ENCODE measurements around the gene NKAIN2. TPM values are rescaled to one million over a fixed set of nuclear protein-coding genes. Genes with fewer than 3 reads are reported as not detected.
"Not testable (repeated sequence)": the region's sequence is repeated elsewhere in the genome, so short reads cannot be mapped to it uniquely, and the experiment has no call there.

NKAIN2 gene
- total RNA-seq, 2 experiments from 2014 or later: not detected

GRCh38 chr6:124438546-124439065, 634.9 kb downstream of the NKAIN2 start:
- H3K36me3 Mint-ChIP-seq: no peaks in the 10 kb centered on the region
- DNase-seq (no peak), ATAC-seq (no peak)
- no peak overlapping the region for H3K27ac Mint-ChIP-seq
- H3K27me3 Mint-ChIP-seq: no peaks in the 10 kb centered on the region
- no peak overlapping the region for H3K4me3 Mint-ChIP-seq
- CTCF ChIA-PET: no interaction called here
- H3K9me3 Mint-ChIP-seq (ENCODE audit: low read depth): peaks cover 4% of the 10 kb centered on the region
- no peaks in the 10 kb centered on the region for H3K4me1 Mint-ChIP-seq

GRCh38 chr6:124441450-124441849, 637.8 kb downstream of the NKAIN2 start:
- no peaks in the 10 kb centered on the region for H3K36me3 Mint-ChIP-seq
- ATAC-seq: no peak
- no peak for DNase-seq
- CTCF ChIA-PET: no interaction called here
- no peaks in the 10 kb centered on the region for H3K4me1 Mint-ChIP-seq
- no peaks in the 10 kb centered on the region for H3K27me3 Mint-ChIP-seq
- H3K4me3 Mint-ChIP-seq: no peak overlapping the region
- H3K9me3 Mint-ChIP-seq (ENCODE audit: low read depth): peaks cover 4% of the 10 kb centered on the region
- H3K27ac Mint-ChIP-seq: no peak overlapping the region

- ATAC-seq (no peak), DNase-seq (no peak)
- CTCF ChIA-PET: no interaction called here
- no peaks in the 10 kb centered on the region for H3K4me1 Mint-ChIP-seq
- H3K4me3 Mint-ChIP-seq: no peak overlapping the region
- H3K9me3 Mint-ChIP-seq (ENCODE audit: low read depth): peaks cover 4% of the 10 kb centered on the region
- H3K27ac Mint-ChIP-seq: no peak overlapping the region
- H3K27me3 Mint-ChIP-seq: no peaks in the 10 kb centered on the region
- H3K36me3 Mint-ChIP-seq: no peaks in the 10 kb centered on the region
Measured at GRCh38 chr6:124443541-124443940, 639.9 kb downstream of the NKAIN2 start.

- Mint-ChIP-seq H3K4me1 (no peaks in the 10 kb centered on the region), H3K9me3 (ENCODE audit: low read depth) (no peaks in the 10 kb centered on the region), H3K4me3 (no peak overlapping the region), H3K36me3 (no peaks in the 10 kb centered on the region), H3K27ac (no peak overlapping the region), H3K27me3 (no peaks in the 10 kb centered on the region)
- ATAC-seq (no peak), DNase-seq (no peak)
- CTCF ChIA-PET: no interaction called here
Measured at GRCh38 chr6:124445581-124445980, 641.9 kb downstream of the NKAIN2 start.

GRCh38 chr6:124446961-124447360, 643.3 kb downstream of the NKAIN2 start:
- no peaks in the 10 kb centered on the region for H3K4me1 Mint-ChIP-seq
- ATAC-seq (no peak), DNase-seq (no peak)
- CTCF ChIA-PET: no interaction called here
- H3K27me3 Mint-ChIP-seq: no peaks in the 10 kb centered on the region
- H3K4me3 Mint-ChIP-seq: no peak overlapping the region
- H3K36me3 Mint-ChIP-seq: no peaks in the 10 kb centered on the region
- no peaks in the 10 kb centered on the region for H3K9me3 Mint-ChIP-seq (ENCODE audit: low read depth)
- no peak overlapping the region for H3K27ac Mint-ChIP-seq

GRCh38 chr6:124459268-124459667, 655.6 kb downstream of the NKAIN2 start:
- CTCF ChIA-PET: no interaction called here
- Mint-ChIP-seq H3K9me3 (ENCODE audit: low read depth) (peaks cover 2% of the 10 kb centered on the region), H3K4me3 (no peak overlapping the region), H3K4me1 (no peaks in the 10 kb centered on the region), H3K27ac (no peak overlapping the region), H3K36me3 (no peaks in the 10 kb centered on the region), H3K27me3 (no peaks in the 10 kb centered on the region)
- DNase-seq: no peak
- ATAC-seq: no peak

GRCh38 chr6:124462750-124463149, 659.1 kb downstream of the NKAIN2 start:
- Mint-ChIP-seq H3K36me3 (no peaks in the 10 kb centered on the region), H3K9me3 (ENCODE audit: low read depth) (peaks cover 2% of the 10 kb centered on the region), H3K27me3 (no peaks in the 10 kb centered on the region), H3K4me1 (no peaks in the 10 kb centered on the region), H3K27ac (no peak overlapping the region), H3K4me3 (no peak overlapping the region)
- CTCF ChIA-PET: no interaction called here
- DNase-seq: no peak
- no peak for ATAC-seq

- no peak for ATAC-seq
- no peaks in the 10 kb centered on the region for H3K4me1 Mint-ChIP-seq
- no peaks in the 10 kb centered on the region for H3K27me3 Mint-ChIP-seq
- H3K27ac Mint-ChIP-seq: no peak overlapping the region
- peaks cover 2% of the 10 kb centered on the region for H3K9me3 Mint-ChIP-seq (ENCODE audit: low read depth)
- no peak for DNase-seq
- no peak overlapping the region for H3K4me3 Mint-ChIP-seq
- CTCF ChIA-PET: no interaction called here
- H3K36me3 Mint-ChIP-seq: no peaks in the 10 kb centered on the region
Measured at GRCh38 chr6:124463271-124463670, 659.6 kb downstream of the NKAIN2 start.

GRCh38 chr6:124464600-124464999, 660.9 kb downstream of the NKAIN2 start:
- H3K27me3 Mint-ChIP-seq; H3K4me3 Mint-ChIP-seq; H3K4me1 Mint-ChIP-seq; DNase-seq; H3K9me3 Mint-ChIP-seq (ENCODE audit: low read depth); H3K36me3 Mint-ChIP-seq; ATAC-seq; CTCF ChIA-PET; H3K27ac Mint-ChIP-seq: not testable (repeated sequence)

- Mint-ChIP-seq H3K9me3 (ENCODE audit: low read depth) (peaks cover 2% of the 10 kb centered on the region), H3K4me3 (no peak overlapping the region), H3K4me1 (no peaks in the 10 kb centered on the region), H3K27me3 (no peaks in the 10 kb centered on the region), H3K27ac (no peak overlapping the region), H3K36me3 (no peaks in the 10 kb centered on the region)
- ATAC-seq (no peak), DNase-seq (no peak)
- CTCF ChIA-PET: interaction anchor here (0.8 kb wide), 1 partner anchor 460 kb away, joined by 4 read pairs; no protein-coding TSS in a partner anchor
Measured at GRCh38 chr6:124466949-124467348, 663.3 kb downstream of the NKAIN2 start.

GRCh38 chr6:124467366-124467765, 663.7 kb downstream of the NKAIN2 start:
- Mint-ChIP-seq H3K9me3 (ENCODE audit: low read depth) (peaks cover 2% of the 10 kb centered on the region), H3K27me3 (no peaks in the 10 kb centered on the region), H3K4me3 (no peak overlapping the region), H3K27ac (no peak overlapping the region), H3K36me3 (no peaks in the 10 kb centered on the region), H3K4me1 (no peaks in the 10 kb centered on the region)
- no peak for ATAC-seq
- DNase-seq: no peak
- CTCF ChIA-PET: interaction anchor here (0.8 kb wide), 1 partner anchor 460 kb away, joined by 4 read pairs; no protein-coding TSS in a partner anchor

- ATAC-seq (no peak), DNase-seq (no peak)
- no peaks in the 10 kb centered on the region for H3K36me3 Mint-ChIP-seq
- H3K27ac Mint-ChIP-seq: no peak overlapping the region
- no peaks in the 10 kb centered on the region for H3K4me1 Mint-ChIP-seq
- H3K9me3 Mint-ChIP-seq (ENCODE audit: low read depth): no peaks in the 10 kb centered on the region
- no peak overlapping the region for H3K4me3 Mint-ChIP-seq
- H3K27me3 Mint-ChIP-seq: no peaks in the 10 kb centered on the region
- CTCF ChIA-PET: no interaction called here
Measured at GRCh38 chr6:124470803-124471202, 667.1 kb downstream of the NKAIN2 start.

GRCh38 chr6:124475176-124475575, 671.5 kb downstream of the NKAIN2 start:
- no peaks in the 10 kb centered on the region for H3K9me3 Mint-ChIP-seq (ENCODE audit: low read depth)
- DNase-seq: no peak

GRCh38 chr6:124478906-124479305, 675.2 kb downstream of the NKAIN2 start:
- H3K27ac Mint-ChIP-seq: no peak overlapping the region
- no peaks in the 10 kb centered on the region for H3K4me1 Mint-ChIP-seq
- CTCF ChIA-PET: no interaction called here
- no peak overlapping the region for H3K4me3 Mint-ChIP-seq
- no peaks in the 10 kb centered on the region for H3K9me3 Mint-ChIP-seq (ENCODE audit: low read depth)
- no peak for ATAC-seq
- DNase-seq: no peak
- H3K27me3 Mint-ChIP-seq: no peaks in the 10 kb centered on the region
- no peaks in the 10 kb centered on the region for H3K36me3 Mint-ChIP-seq

More at GRCh38 chr6:124475176-124475575, 671.5 kb downstream of the NKAIN2 start:
- H3K27ac Mint-ChIP-seq: no peak overlapping the region
- CTCF ChIA-PET: no interaction called here
- H3K4me3 Mint-ChIP-seq: no peak overlapping the region
- H3K27me3 Mint-ChIP-seq: no peaks in the 10 kb centered on the region
- H3K4me1 Mint-ChIP-seq: no peaks in the 10 kb centered on the region
- ATAC-seq: no peak
- no peaks in the 10 kb centered on the region for H3K36me3 Mint-ChIP-seq

- no peak overlapping the region for H3K27ac Mint-ChIP-seq
- DNase-seq (no peak), ATAC-seq (no peak)
- no peaks in the 10 kb centered on the region for H3K27me3 Mint-ChIP-seq
- no peaks in the 10 kb centered on the region for H3K4me1 Mint-ChIP-seq
- H3K4me3 Mint-ChIP-seq: no peak overlapping the region
- no peaks in the 10 kb centered on the region for H3K36me3 Mint-ChIP-seq
- H3K9me3 Mint-ChIP-seq (ENCODE audit: low read depth): no peaks in the 10 kb centered on the region
- CTCF ChIA-PET: no interaction called here
Measured at GRCh38 chr6:124479991-124480430, 676.3 kb downstream of the NKAIN2 start.
